Effector CD8-positive, alpha-beta T cell (primary cell): ENCODE data around the gene NT5C3A.
"Not testable (repeated sequence)": the region's sequence is repeated elsewhere in the genome, so short reads cannot be mapped to it uniquely, and the experiment has no call there.

Experiments
- DNase-seq: peaks from one replicate; lab custom pipeline; 2025; lab: John Stamatoyannopoulos, UW

The NT5C3A gene

DNA sequence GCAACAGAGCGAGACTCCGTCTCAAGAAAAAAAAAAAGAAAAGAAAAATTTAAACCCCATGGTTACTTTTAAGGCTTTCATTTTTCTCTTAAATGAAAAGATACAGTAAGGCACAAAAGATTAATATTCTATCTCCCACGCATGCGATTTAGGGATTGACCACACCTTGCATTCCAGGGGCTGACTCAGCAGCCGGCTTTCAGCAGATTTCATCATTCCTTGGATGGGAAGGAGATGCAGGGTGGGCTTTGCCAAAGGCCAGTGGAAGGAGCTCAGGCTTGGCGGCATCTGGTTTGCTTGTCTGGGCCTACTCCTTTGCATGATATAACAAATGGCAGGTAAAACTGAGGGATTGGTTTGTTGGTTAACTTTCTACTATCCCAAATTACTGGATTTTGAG, 83.3 kb downstream of the NT5C3A start:
- DNase-seq = not testable (repeated sequence)

DNA sequence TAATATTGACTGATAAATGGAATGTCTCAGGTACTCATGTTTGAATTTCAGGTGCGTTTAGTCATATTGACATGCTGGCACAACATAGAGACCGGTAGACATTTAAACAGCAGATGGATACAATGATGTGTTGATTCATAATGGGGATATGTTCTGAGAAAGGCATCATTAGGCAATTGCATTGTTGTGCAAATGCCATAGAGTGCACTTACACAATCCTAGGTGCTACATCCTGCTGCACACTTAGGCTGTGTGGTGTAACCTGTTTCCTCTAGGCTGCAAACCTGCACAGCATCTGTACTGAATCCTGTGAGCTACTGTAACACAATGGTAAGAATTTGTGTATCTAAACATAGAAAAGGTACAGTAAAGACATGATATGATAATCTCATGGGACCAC, 85.4 kb downstream of the NT5C3A start:
- not testable (repeated sequence) for DNase-seq

- DNase-seq = not testable (repeated sequence)
Observed at GRCh38 chr7:32971967-32972366, 90.6 kb downstream of the NT5C3A start.

- DNase-seq = not testable (repeated sequence)
Observed at GRCh38 chr7:32967268-32967582, 95.4 kb downstream of the NT5C3A start.

GRCh38 chr7:32966489-32967267, 95.9 kb downstream of the NT5C3A start:
- DNase-seq = not testable (repeated sequence)

DNA sequence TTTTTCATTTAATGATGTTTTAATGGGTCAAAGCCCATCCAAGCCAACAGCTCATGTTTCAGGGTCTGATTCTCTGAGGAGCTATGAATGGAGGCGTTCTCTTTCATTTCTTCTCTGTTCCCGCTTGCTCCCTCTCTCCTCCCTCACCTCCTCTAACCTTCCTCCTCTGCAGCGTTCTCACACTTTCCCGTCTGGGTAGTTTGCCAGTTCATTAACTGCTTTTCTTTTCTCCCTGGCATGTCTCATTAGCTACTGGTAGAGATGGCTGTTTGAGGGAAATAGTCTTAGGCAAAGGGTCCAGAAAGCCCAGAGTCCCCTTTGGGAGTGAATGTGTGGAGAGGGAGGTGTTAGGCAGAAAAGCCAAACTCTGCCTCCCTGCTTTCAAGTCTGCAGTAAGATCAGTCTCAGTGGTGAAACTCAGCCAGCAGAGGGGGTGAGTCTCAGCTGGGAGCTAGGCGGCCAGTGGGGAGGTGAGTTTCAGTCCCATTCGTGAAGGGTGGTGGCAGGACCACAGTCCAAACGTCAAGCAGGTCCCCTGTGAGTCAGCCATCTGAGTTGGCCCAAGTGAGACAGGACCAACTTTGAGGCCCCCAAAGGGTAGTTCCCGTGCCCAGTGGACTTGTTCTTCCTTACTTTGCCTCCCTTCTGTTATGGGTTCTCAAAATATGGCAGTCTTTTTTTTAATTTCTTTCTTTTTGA, 98.0 kb downstream of the NT5C3A start:
- DNase-seq = not testable (repeated sequence)
